SU-DHL-6 (cell line): Measurements from ENCODE around the gene ANG.

Source experiments
- CTCF ChIP-seq: fragments of 200-600 bp; sonication (generic); IDR thresholded peaks from one replicate; pipeline ENCODE4 v1.5.1; 2017; ENCODE audit warnings: antibody characterized with exemption, mild to moderate bottlenecking, low read length, moderate library complexity; ENCODE audit not compliant: insufficient read depth, poor library complexity, severe bottlenecking
- EZH2phosphoT487 ChIP-seq: fragments of 200-600 bp; sonication (generic), shearing (Covaris generic); conservative IDR thresholded peaks from 2 replicates; pipeline ENCODE4 v1.6.1; 2018; ENCODE audit warnings: mild to moderate bottlenecking, antibody characterized with exemption, low read length, moderate library complexity, mixed read lengths

DNA sequence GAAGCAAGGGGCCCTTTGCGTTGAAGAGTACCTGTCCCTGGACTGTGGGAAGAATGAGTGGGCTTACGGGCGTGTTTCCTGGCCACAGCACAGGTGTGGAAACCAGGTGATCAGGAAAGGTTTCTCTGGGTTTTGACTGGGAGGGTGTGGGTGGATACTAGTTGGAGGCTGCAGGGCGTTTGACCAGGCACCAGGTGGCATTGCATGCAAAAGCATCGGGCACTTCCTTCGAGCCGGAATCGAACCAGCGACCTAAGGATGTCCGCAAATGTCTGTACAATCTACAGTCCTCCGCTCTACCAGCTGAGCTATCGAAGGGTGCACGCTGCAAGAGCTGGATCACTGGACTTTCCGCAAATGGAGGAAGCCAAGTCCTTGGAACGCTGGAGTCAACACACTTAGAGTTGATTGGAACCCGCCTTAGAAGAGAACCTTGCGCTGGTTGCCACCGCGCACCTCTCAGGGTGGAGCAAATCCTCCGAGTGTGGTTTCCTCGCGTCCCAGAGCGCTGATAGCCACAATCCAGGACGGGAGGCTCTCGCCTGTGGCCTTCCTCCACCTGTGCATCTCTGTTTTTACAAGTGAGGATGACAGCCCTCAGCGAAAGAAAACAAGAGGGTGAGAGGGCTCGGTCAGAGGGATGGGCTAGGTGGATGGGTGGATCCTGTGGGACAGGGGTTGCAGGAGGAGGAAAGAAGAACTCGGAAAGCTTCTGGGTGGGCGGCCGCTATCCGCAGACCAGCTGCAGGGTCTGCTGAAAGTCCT, 25.4 kb upstream of the ANG start:
- peak; percentile 40 for TF ChIP-seq CTCF
- TF ChIP-seq EZH2phosphoT487: no peak
